NK-92 (cell line): ENCODE measurements around the gene CCL28.
"Not testable (repeated sequence)": the region's sequence is repeated elsewhere in the genome, so short reads cannot be mapped to it uniquely, and the experiment has no call there.

Source experiments
- DNase-seq: peaks from one replicate; lab custom pipeline; 2025; ENCODE audit not compliant: unreplicated experiment; lab: John Stamatoyannopoulos, UW

Gene CCL28

DNA sequence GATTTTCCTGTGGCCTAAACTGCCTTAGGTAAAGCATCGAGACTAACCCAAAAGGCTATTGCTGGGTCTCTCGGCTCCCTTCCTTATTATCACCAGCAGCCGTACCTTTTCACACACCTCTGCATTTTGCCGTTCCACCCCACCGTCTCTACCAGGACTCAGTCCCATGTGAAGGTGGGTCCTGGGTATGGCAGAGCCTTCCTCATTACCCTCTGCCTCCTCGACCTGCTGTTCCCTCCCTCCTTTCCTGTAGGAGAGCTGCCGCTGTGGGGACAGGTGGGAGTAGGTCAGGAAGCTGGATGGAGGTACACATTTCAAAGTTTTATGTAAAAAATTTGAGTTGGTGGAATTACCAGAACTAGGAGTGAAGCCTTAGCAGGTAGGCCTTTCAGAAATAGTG lies 1.8 kb downstream of the CCL28 start:
- DNase-seq, result no peak

DNA sequence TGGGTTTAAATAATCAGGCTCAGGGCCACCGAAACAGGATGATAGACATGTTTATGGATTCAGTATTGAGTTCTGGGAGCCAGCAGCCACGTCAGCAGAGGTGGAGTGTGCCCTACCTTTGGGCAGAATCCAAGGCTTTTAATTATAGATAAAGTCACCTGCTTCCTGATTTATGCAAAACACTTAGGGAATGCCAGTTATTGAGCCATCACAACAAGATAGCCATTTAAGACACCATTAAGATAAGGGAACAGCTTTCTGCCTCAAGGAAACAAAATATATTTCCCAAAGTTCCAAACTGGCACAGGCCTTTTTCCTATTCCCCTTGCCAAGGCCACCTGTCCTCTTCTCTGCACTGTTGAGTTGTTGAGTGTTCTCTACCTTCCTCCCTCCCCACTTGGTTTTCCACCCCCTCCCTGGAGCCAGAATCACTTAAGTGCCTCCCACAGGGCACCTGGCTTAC lies 2.4 kb downstream of the CCL28 start:
- DNase-seq, result no peak

DNA sequence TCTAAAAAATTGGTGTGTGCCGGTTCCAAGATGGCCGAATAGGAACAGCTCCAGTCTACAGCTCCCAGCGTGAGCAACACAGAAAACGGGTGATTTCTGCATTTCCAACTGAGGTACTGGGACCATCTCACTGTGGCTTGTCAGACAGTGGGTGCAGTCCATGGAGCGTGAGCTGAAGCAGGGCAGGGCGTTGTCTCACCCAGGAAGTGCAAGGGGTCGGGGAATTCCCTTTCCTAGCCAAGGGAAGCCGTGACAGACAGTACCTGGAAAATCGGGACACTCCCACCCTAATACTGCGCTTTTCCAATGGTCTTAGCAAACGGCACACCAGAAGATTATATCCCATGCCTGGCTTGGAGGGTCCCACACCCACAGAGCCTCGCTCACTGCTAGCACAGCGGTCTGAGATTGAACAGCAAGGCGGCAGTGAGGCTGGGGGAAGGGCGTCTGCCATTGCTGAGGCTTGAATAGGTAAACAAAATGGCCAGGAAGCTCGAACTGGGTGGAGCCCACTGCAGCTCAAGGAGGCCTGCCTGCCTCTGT lies 9.6 kb downstream of the CCL28 start:
- not testable (repeated sequence) for DNase-seq

DNA sequence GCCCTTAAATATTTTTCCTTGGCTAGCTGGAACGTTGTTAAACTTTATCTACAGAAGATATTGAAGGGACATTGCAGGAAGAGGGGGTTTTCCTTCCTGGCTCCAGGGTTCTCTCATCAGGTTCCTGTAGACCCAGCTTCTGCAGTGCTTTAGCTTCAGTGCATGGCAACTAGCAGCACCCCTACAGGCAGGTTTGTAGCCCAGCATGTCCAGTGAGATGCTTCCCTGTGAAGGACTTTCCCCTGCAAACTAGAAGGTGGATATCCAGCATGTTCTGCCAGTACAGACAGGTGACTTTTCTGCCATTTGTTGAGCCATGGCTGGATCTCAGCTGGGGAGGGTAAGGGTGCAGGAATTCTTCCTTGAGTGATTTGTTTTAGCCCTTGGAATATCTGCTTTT lies 10.4 kb downstream of the CCL28 start:
- no peak for DNase-seq

DNA sequence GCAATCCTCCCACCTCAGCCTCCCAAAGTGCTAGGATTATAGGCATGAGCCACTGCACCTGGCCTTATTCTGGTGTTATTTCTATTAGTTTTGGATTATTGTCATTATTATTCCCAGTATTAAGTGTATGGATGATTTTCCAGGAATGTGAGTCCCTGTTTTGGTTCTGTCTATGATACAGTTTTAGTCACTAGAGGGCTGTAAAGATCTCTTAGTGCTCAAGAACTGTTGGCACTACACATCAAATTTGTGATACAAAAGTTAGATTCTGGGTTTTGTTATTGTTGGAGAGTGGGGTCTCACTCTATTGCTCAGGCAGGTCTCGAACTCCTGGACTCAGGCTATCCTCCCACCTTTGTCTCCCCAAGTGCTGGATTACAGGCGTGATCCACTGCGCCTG lies 12.1 kb downstream of the CCL28 start:
- no peak for DNase-seq

DNA sequence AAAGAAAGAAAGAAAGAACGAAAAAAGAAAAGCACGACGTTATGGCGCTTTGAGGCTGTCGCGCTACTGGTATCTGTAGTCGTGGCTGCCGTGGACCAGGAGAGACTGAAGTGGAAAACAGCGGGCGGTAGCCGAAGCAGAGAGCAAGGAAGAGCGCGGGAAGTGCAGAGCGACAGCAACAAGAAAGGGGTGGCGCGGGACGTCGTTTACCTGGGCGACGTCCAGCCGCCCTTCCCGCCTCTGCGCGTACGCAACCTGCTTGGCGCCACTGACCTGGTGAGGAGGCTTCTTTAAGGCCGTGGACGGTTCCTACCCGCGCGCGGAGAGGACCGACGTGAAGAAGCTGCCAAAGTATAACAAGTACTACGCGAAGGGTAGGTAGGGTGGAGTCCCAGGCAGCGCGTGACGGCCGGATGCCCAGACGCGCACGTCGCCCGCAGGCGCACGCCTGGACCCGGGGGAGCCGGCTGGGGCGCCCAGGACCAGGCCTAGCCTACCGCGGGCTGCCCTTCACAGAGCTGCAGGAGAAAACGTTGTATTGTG lies 15.4 kb downstream of the CCL28 start:
- DNase-seq, result no peak

DNA sequence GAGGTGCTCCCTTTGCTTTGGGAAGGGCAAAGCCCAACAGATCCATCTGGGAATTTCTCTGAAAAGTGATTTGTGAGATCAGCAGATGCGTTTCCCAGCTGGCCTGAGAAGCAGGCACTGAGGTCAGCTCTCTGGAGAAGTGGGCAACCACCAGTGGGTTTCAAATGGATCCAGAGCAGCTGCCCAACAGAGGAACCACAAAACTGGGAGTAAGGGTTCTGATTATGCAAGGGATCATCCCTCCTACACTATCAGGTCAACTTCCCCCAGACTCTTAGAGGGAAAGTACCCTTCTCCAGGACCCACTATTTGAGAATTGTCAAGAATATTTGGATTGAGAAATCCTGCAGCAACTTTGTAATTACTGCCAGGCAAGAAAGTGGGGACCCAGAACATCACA lies 21.7 kb downstream of the CCL28 start:
- DNase-seq, result no peak

DNA sequence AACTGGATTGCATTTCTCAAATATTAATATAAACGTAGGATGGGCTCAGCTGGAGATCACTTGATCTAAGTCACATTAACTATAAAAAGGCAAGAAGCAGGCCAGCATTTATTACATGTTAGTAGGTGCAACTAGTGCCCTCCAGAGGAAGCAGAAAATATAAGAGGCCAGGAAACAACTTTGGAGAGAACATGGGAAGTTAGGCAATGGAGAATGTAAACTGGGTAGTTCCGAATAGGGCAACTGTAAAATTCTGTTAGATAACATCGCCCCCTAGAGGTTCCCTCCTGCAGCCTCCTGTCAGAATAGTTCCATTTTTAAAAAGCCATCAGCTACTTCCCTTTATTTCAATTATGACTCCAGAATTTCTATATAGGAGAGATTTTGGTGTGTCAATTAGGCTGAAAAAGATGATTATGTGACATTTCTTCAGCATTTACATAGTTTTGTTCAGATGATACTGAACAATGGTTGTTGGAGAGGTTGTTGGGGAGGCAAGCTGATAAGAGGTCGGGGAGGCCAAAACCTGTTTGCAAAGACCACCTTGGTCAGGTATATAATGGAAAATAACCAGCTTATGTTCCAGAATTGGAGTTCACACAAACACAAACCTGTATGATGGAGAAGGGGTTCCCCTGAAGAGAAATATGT lies 22.4 kb downstream of the CCL28 start:
- no peak for DNase-seq

- DNase-seq, result no peak
Observed at GRCh38 chr5:43386960-43387362, 25.2 kb downstream of the CCL28 start.

DNA sequence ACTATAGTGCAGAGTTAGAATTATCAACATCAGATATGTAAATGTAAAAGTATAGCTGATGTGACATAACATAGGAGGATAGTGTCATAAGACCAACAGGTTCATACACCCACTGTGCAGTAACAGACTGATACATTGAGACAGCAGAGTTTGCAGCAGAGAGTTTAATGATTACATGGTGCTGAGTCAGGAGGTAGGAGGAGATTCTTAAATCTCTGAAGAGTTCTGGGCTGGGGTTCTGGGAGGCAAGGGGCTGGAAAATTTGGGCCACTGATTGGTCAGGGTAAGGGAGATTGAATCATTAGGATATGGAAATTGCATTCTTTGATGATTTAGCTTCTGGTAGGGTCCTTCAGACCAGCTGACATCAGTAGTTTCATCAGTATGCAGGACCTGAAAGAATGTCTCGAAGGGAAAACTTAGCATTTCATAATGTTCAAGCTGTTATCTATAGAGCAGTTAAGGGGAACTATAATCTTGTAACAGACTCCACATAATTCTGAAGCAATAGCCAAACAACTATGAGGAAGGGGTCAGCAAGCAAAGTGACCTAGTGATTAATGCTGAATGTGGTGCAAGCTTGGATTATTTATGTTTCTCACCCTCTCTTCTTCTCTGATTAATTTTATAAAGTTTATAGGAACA lies 35.6 kb downstream of the CCL28 start:
- DNase-seq, result no peak

GRCh38 chr5:43371821-43372220 lies 40.4 kb downstream of the CCL28 start:
- DNase-seq, result no peak

DNA sequence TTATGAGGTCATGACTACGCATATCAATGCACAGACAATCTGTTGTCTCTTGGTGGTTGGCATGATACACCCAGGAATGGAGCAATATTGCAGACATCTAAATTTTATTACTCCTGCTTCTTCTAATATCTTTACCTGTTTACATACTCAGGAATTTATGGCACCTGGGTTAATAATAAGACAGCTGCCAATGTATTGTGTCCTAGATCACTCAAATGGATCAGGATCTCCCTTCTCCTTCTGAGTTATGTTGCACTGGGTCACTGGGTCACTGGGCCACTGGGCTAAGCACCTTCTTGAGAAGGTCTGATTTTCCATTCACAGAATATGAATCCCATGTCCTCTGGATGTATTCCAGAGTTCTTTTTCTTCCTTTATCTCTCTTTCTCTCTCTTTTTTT lies 41.8 kb downstream of the CCL28 start:
- DNase-seq, result no peak

DNA sequence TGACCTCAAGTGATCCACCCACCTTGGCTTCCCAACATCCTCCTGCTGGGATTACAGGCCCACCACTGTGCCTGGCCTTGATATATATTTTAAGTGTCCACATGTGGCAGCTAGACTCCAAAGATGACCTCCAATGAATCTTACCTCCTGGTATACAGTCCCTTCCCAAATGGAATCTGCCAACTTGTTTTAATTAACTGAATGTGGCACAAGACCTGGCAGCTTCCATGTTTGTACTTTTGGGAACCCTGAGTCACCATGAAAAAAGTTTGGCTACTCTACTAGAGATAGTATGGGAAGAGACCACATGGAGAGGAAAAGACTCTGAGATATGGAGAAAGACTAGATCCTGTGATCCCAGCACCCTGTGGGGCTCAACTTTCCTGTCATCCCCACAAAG lies 42.5 kb downstream of the CCL28 start:
- no peak for DNase-seq

DNA sequence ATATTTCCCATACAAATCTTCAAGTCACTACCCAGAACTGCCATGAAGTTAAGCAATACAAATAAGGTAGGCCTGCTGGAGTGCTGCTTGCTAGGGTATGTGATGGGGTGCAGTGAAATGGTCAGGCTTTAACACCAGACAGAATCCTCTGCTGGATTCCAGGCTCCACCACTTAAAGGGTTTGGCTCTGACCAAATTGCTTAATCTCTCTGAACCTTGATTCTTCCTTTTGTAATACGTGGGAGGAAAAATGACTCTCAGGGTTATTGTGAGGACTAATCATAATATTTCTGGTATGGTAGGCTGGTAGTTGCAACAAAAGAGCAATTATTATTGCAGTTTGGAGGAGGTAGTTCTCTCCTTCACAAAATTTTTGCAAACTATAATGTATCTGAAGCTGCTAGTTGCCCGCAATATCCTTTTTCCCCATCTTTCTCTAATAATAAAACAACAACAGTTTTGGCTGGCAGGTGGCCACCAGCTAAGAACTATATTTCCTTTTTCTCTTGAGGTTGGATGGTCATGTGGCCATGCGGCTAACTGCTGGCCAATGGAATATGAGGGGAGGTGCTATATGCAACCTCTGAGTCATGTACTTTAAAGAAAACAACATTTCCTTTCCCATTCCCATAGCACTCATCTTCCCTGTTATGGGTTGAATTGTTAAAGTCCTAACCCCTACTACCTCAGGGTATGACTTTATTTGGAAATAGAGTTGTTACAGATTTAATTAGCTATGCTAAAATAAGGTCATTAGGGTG lies 44.1 kb downstream of the CCL28 start:
- DNase-seq, result no peak

DNA sequence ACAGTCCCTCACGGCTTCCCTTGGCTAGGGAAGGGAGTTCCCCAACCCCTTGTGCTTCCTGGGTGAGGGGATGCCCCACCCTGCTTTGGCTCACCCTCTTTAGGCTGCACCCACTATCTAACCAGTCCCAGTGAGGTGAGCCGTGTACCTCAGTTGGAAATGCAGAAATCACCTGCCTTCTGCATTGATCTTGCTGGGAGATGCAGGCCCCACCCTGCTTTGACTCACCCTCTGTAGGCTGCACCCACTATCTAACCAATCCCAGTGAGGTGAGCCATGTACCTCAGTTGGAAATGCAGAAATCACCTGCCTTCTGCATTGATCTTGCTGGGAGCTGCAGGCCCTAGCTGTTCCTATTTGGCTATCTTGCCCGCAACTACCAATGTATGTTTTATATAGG lies 44.7 kb downstream of the CCL28 start:
- no peak for DNase-seq

DNA sequence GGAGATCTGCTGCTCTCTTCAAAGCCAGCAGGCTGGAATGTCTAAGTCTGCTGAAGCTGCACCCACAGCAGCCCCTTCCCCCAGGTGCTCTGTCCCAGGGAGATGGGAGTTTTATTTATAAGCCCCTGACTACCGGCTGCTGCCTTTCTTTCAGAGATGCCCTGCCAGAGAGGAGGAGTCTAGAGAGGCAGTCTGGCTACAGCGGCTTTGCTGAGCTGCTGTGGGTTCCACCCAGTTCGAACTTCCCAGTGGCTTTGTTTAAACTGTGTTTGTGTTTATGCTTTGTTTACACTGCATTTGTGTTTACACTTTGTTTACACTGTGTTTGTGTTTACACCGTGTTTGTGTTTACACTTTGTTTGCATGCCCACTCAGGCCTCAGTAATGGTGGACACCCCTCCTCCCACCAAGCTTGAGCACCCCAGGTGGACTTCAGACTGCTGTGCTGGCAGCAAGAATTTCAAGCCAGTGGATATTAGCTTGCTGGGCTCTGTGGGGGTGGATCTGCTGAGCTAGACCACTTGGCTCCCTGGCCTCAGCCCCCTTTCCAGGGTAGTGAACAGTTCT lies 45.4 kb downstream of the CCL28 start:
- DNase-seq, result not testable (repeated sequence)

GRCh38 chr5:43365155-43365554 lies 47.0 kb downstream of the CCL28 start:
- not testable (repeated sequence) for DNase-seq

DNA sequence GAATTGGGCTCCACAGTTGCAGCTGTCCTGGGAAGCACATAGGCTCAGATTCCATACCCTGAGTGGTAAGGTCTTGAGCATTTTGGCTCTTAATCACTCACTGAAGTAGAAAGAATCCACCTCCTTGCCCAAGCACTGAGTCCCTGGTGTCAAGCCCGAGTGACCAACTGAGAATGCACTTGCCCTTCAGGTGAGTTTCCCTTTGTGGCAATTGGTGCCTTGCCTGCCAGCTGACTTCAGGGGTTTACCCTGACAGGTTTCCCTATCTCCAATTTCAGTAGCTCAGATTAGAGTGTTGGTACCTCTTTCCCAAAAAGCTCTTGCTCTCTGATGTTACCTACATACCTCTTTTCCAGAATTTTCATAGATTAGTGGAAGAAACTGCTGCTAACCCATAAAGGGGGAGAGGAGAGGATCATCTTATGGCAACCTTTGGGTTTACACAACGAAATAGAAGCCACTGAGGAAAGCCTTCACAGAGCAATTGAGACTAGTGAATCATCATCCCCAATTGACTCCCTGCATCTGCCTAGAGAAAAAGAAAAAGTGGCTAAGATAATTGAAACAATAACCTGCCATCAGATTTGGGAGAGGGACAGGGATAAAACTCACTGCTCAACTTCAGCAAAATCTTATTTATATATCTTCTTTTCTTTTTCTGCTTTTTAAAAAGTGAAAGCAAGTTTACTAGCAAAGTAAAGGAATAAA lies 48.6 kb downstream of the CCL28 start:
- no peak for DNase-seq

- DNase-seq, result no peak
Observed at GRCh38 chr5:43362725-43363435, 49.3 kb downstream of the CCL28 start.

DNA sequence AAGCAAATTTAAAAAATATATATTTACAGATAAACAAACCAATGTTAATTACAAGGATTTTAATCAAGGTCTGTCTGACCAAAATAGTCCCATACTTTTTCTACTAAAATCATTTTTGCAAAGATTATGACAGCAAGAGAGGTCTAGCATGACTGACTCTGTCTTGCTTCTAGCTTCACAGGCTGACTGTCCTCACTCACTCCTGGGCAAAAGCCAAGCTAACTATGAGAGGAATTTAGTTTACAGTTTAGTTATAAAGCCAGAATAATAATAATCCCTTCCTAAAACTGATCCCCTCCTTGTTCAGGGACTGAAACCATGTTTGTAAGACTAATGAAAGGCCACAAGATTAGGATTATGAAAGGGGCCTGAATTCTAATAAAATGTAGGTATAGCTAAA lies 53.5 kb downstream of the CCL28 start:
- no peak for DNase-seq
